ENCODE data around the gene PAX8. TPM values are rescaled to one million over a fixed set of nuclear protein-coding genes. Genes with fewer than 3 reads are reported as not detected.

PAX8 gene
- total RNA-seq, 1 experiment from 2014 or later, result 0.15 TPM

DNA sequence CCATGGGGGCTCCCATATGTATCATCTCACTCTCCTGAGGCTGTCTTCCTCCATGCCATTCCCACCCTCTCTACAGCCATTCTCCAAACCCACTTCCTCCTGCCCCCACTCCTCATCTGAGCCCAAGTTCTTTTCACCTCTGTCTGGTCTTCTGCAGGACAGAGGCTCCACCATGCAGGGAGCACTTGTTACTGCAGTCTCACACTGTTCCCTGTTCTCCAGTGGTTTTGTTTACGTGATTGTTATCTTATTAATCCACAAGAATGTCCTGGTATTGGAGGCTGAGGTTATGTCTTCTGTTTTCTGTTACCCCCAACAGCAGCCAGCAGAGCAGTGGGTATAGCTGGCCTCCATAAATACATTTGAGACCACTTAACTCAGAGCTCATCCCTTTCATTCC lies 51.4 kb downstream of the PAX8 start:
- TF ChIP-seq, protein P1, sequence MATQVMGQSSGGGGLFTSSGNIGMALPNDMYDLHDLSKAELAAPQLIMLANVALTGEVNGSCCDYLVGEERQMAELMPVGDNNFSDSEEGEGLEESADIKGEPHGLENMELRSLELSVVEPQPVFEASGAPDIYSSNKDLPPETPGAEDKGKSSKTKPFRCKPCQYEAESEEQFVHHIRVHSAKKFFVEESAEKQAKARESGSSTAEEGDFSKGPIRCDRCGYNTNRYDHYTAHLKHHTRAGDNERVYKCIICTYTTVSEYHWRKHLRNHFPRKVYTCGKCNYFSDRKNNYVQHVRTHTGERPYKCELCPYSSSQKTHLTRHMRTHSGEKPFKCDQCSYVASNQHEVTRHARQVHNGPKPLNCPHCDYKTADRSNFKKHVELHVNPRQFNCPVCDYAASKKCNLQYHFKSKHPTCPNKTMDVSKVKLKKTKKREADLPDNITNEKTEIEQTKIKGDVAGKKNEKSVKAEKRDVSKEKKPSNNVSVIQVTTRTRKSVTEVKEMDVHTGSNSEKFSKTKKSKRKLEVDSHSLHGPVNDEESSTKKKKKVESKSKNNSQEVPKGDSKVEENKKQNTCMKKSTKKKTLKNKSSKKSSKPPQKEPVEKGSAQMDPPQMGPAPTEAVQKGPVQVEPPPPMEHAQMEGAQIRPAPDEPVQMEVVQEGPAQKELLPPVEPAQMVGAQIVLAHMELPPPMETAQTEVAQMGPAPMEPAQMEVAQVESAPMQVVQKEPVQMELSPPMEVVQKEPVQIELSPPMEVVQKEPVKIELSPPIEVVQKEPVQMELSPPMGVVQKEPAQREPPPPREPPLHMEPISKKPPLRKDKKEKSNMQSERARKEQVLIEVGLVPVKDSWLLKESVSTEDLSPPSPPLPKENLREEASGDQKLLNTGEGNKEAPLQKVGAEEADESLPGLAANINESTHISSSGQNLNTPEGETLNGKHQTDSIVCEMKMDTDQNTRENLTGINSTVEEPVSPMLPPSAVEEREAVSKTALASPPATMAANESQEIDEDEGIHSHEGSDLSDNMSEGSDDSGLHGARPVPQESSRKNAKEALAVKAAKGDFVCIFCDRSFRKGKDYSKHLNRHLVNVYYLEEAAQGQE (IDR thresholded peaks at IDR 0.05; ENCODE audit: insufficient read depth in 1 of 2, low read depth in 2 of 2, low read length in 1 of 2), result no peak
- no peak for TF ChIP-seq TCF7L2 (IDR thresholded peaks at IDR 0.05; ENCODE audit: low read depth, low read length)
- TF ChIP-seq, protein P2, sequence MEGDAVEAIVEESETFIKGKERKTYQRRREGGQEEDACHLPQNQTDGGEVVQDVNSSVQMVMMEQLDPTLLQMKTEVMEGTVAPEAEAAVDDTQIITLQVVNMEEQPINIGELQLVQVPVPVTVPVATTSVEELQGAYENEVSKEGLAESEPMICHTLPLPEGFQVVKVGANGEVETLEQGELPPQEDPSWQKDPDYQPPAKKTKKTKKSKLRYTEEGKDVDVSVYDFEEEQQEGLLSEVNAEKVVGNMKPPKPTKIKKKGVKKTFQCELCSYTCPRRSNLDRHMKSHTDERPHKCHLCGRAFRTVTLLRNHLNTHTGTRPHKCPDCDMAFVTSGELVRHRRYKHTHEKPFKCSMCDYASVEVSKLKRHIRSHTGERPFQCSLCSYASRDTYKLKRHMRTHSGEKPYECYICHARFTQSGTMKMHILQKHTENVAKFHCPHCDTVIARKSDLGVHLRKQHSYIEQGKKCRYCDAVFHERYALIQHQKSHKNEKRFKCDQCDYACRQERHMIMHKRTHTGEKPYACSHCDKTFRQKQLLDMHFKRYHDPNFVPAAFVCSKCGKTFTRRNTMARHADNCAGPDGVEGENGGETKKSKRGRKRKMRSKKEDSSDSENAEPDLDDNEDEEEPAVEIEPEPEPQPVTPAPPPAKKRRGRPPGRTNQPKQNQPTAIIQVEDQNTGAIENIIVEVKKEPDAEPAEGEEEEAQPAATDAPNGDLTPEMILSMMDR (IDR thresholded peaks at IDR 0.05), result no peak
- no peak for TF ChIP-seq SIN3A (IDR thresholded peaks at IDR 0.05; ENCODE audit: borderline replicate concordance, insufficient read depth, low read depth, low read length)
- TF ChIP-seq POLR2AphosphoS5 (IDR thresholded peaks at IDR 0.05; ENCODE audit: low read depth, low read length), result no peak
- H3K4me1 ChIP-seq (ENCODE audit: control insufficient read depth, insufficient read depth, low read length), result peaks cover 3% of the 10 kb centered on the region; the same call in 1 of the 2 replicates
- CTCF ChIA-PET, result no interaction called here

DNA sequence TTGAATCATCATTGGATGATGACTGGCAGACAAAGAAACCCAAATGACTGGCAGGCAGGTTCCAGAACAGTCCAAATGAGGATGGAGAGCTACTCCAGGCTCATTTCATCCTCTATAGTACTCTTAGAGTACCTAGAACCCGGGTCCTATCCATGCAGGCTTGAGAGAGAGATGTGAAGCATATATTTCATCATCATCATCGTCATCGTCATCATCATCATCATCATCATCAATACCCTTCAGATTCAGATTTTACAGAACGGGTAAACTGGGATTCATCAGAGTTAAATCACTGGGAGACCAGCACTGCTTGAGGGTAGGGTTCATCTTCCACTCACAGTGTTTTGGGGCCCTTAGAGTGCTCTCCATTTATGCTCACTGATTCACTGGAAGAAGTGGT lies 52.3 kb downstream of the PAX8 start:
- Histone ChIP-seq H3K9me3 (ENCODE audit: control insufficient read depth, insufficient read depth, low read depth, low read length) (no peaks in the 10 kb centered on the region), H3K27me3 (ENCODE audit: control insufficient read depth, insufficient read depth, low read length) (no peaks in the 10 kb centered on the region), H3K36me3 (ENCODE audit: control insufficient read depth, insufficient read depth, low read length) (no peaks in the 10 kb centered on the region), H3K4me1 (ENCODE audit: control insufficient read depth, insufficient read depth, low read length) (peaks cover 3% of the 10 kb centered on the region; the same call in 1 of the 2 replicates), H3K4me3 (ENCODE audit: low read depth in 2 of 2, low read length in 2 of 2) (no peak overlapping the region), H3K27ac (ENCODE audit: low read length) (no peak overlapping the region)
- no peak for DNase-seq (ENCODE audit: low read depth, low spot score)
- in situ Hi-C loops (cut with HindIII; ENCODE audit: low pct_unique_long_range_greater_than_20kb, low sequenced_read_pairs), result no loop called here
- TF ChIP-seq POLR2AphosphoS5 (IDR thresholded peaks at IDR 0.05; ENCODE audit: low read depth, low read length), result no peak
- TF ChIP-seq, protein P2 (IDR thresholded peaks at IDR 0.05), result no peak
- no peak for TF ChIP-seq SIN3A (IDR thresholded peaks at IDR 0.05; ENCODE audit: borderline replicate concordance, insufficient read depth, low read depth, low read length)
- TF ChIP-seq, protein P1 (IDR thresholded peaks at IDR 0.05; ENCODE audit: insufficient read depth in 1 of 2, low read depth in 2 of 2, low read length in 1 of 2), result no peak
- TF ChIP-seq TCF7L2 (IDR thresholded peaks at IDR 0.05; ENCODE audit: low read depth, low read length), result no peak
- no TSS peak for BruUV-seq (replicated peaks)
- POLR2A ChIA-PET, result no interaction called here
- CTCF ChIA-PET, result interaction anchor here (0.7 kb wide), 1 partner anchor 10 kb away, joined by 3 read pairs; no protein-coding TSS in a partner anchor
- intact Hi-C loops (cut with micrococcal nuclease; ENCODE audit: unreplicated experiment), result no loop called here
- no peak for ATAC-seq

More for the DNA sequence above, 51.4 kb downstream of the PAX8 start:
- Histone ChIP-seq H3K36me3 (ENCODE audit: control insufficient read depth, insufficient read depth, low read length) (no peaks in the 10 kb centered on the region), H3K9me3 (ENCODE audit: control insufficient read depth, insufficient read depth, low read depth, low read length) (no peaks in the 10 kb centered on the region), H3K27me3 (ENCODE audit: control insufficient read depth, insufficient read depth, low read length) (no peaks in the 10 kb centered on the region), H3K27ac (ENCODE audit: low read length) (no peak overlapping the region), H3K4me3 (ENCODE audit: low read depth in 2 of 2, low read length in 2 of 2) (no peak overlapping the region)
- ATAC-seq (no peak), DNase-seq (ENCODE audit: low read depth, low spot score) (no peak)
- no TSS peak for BruUV-seq (replicated peaks)
- intact Hi-C loops (cut with micrococcal nuclease; ENCODE audit: unreplicated experiment) (no loop called here), in situ Hi-C loops (cut with HindIII; ENCODE audit: low pct_unique_long_range_greater_than_20kb, low sequenced_read_pairs) (no loop called here)
- POLR2A ChIA-PET, result no interaction called here

All from Panc1 (cell line).